Urinary bladder (tissue), 4 donors: ENCODE results near the gene SLC25A20. TPM values are rescaled to one million over a fixed set of nuclear protein-coding genes. Genes with fewer than 3 reads are reported as not detected.

Source experiments
- DNase-seq: peaks from one replicate; pipeline ENCODE4 v3.0.0-alpha.2; 2015; ENCODE audit errors: extremely low spot score
- H3K27ac ChIP-seq: one replicate; pipeline ENCODE4 v1.5.1; 2013; ENCODE audit warnings: low read depth, mild to moderate bottlenecking, moderate library complexity
- H3K36me3 ChIP-seq: one replicate; pipeline ENCODE4 v1.6.1; 2013; ENCODE audit warnings: mild to moderate bottlenecking, moderate library complexity; ENCODE audit not compliant: insufficient read depth
- H3K4me1 ChIP-seq: one replicate; pipeline ENCODE4 v1.6.1; 2013; ENCODE audit warnings: mild to moderate bottlenecking, moderate library complexity; ENCODE audit not compliant: insufficient read depth
- H3K4me3 ChIP-seq: one replicate; pipeline ENCODE4 v1.5.1; 2013; ENCODE audit warnings: low read depth, low read length
- WGBS: extraction: QIAGEN DNeasy Blood & Tissue Kit; methylation state at CpG from one replicate; pipeline ENCODE4 v1.1.7; 2013; 5-methylcytosine and 5-hydroxymethylcytosine counted together
- polyA plus RNA-seq: library from polyadenylated mRNA; stranded (reverse); fragments of 200-250 nt; gene quantifications from one replicate; pipeline ENCODE4 v1.2.3, GENCODE V29; 2013
- total RNA-seq: library from RNA; depleted of rRNA; stranded (reverse); fragments of >200 nt; gene quantifications from one replicate; pipeline ENCODE4 v1.2.3, GENCODE V29; 2014
- donor health status: healthy with polysubstance abuse.
- donor health status: healthy.

The SLC25A20 gene
- total and polyA plus RNA-seq, 2 donors, result 11.0 to 14.1 TPM

DNA sequence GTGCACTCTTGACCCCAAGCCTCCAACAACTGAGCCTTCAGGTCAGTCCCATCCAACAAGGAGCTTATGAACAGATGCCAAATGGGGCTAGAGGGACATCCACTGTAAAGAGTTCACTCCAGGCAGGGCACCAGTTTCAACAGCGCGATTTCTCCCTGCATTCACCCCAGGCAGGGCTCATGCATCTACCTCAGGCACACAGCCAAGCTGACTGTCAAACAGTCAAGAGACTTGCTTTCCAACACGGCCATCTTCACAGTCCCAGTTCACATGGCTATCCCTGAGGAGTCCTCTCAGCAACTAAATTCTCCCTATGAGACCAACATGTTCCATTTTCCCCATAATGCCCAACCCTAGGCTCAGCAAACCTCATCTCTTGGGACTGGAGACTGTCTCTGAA, 17.7 kb downstream of the SLC25A20 start:
- WGBS, result 86% methylated on average over 3 of the region's 3 CpGs
- no peak for DNase-seq
- no peaks in the 10 kb centered on the region for H3K36me3 ChIP-seq
- H3K27ac ChIP-seq, result no peak overlapping the region
- H3K4me3 ChIP-seq, result no peak overlapping the region
- no peaks in the 10 kb centered on the region for H3K4me1 ChIP-seq

DNA sequence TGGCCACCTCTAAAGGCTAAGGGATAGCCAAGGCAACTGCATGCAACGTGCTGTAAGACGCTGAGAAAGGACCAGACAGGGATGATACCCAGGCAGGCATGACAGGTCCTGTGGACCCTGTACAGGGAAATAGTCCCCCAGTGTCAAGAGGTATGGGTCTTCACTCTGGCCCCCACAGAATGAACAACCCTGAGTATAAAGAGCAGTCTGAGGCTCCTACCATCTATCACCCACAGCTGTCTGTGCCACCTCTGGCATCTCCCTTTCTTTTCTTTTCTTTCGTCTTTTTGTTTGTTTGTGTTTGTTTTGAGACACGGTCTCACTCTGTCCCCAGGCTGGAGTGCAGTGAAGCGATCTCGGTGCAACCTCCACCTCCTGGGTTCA, 18.7 kb downstream of the SLC25A20 start:
- WGBS, result 91% methylated on average over 6 of the region's 6 CpGs
- Histone ChIP-seq H3K27ac (no peak overlapping the region), H3K4me1 (no peaks in the 10 kb centered on the region), H3K36me3 (no peaks in the 10 kb centered on the region), H3K4me3 (no peak overlapping the region)
- DNase-seq, result no peak

- no peak overlapping the region for H3K27ac ChIP-seq
- no peak overlapping the region for H3K4me3 ChIP-seq
- WGBS, result 84% methylated on average over 6 of the region's 6 CpGs
- no peak for DNase-seq
- no peaks in the 10 kb centered on the region for H3K4me1 ChIP-seq
- no peaks in the 10 kb centered on the region for H3K36me3 ChIP-seq
Measured at GRCh38 chr3:48879307-48879993, 19.2 kb downstream of the SLC25A20 start.

DNA sequence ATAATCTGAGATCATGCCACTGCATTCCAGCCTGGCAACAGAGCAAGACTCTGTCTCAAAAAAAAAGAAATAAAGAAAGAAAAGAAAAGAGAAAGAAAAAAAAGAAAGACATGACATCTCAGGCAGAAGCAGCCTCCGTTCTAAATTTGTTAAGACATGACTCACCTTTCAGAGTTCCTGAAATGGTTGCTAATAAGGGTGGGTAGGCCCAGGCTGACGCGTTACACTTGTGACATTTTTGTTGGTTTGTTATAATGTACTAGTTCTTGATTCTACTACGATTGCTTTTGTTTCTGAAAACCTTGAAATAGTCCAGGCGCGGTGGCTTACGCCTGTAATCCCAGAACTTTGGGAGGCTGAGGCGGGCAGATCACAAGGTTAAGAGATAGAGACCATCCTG, 21.0 kb downstream of the SLC25A20 start:
- no peaks in the 10 kb centered on the region for H3K36me3 ChIP-seq
- H3K4me1 ChIP-seq, result no peaks in the 10 kb centered on the region
- H3K27ac ChIP-seq, result no peak overlapping the region
- no peak overlapping the region for H3K4me3 ChIP-seq
- WGBS, result 86% methylated on average over 8 of the region's 8 CpGs
- DNase-seq, result no peak

DNA sequence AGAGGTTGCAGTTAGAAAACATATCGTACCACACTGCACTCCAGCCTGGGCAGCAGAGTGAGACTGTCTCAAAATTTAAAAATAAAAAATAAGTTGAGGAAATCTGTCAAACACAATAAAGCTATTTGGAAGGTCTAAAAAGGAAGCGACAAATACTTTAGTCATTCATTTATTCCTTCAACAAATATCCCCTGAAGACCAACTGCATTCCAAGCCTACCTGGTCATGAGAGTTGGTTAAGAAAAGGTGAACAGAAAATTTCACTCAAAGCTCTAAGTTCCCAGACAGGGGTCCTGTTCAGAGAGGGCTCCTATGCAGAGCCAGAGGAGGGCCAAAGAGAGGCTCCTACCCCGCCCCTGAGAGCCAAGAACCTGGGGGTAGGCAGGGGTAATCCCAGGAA, 35.6 kb downstream of the SLC25A20 start:
- no peak overlapping the region for H3K27ac ChIP-seq
- H3K4me3 ChIP-seq, result no peak overlapping the region
- 94% methylated on average over 3 of the region's 3 CpGs for WGBS
- no peak for DNase-seq
- no peaks in the 10 kb centered on the region for H3K4me1 ChIP-seq
- no peaks in the 10 kb centered on the region for H3K36me3 ChIP-seq

GRCh38 chr3:48859206-48859605, 39.5 kb downstream of the SLC25A20 start:
- Histone ChIP-seq H3K36me3 (no peaks in the 10 kb centered on the region), H3K27ac (no peak overlapping the region), H3K4me1 (no peaks in the 10 kb centered on the region), H3K4me3 (no peak overlapping the region)
- 84% methylated on average over 2 of the region's 2 CpGs for WGBS
- DNase-seq, result no peak

GRCh38 chr3:48858709-48859108, 40.0 kb downstream of the SLC25A20 start:
- WGBS, result 79% methylated on average over 2 of the region's 2 CpGs
- H3K27ac ChIP-seq, result no peak overlapping the region
- DNase-seq, result no peak
- H3K4me3 ChIP-seq, result no peak overlapping the region
- no peaks in the 10 kb centered on the region for H3K4me1 ChIP-seq
- no peaks in the 10 kb centered on the region for H3K36me3 ChIP-seq

DNA sequence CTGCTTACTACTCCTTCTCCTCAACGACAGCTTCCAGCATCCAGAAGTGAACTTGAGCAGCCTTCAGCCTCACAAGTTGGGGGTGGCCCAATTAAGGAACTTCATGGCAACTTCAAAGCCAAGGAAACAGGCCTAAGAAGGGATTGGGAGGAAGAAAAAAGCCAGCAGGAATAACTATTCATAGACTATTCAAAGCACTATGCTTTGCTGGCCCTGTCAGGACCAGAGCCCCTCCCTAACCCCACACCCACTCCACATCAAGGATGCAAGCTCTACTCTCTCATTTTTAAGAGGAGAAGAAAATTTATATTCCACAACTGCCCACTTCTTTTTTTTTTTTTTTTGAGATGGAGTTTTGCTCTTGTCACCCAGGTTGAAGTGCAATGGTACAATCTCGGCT, 41.0 kb downstream of the SLC25A20 start:
- Histone ChIP-seq H3K27ac (no peak overlapping the region), H3K4me3 (no peak overlapping the region), H3K36me3 (no peaks in the 10 kb centered on the region), H3K4me1 (no peaks in the 10 kb centered on the region)
- DNase-seq, result no peak
- 61% methylated on average over 2 of the region's 2 CpGs for WGBS

- Histone ChIP-seq H3K27ac (no peak overlapping the region), H3K4me3 (no peak overlapping the region), H3K4me1 (no peaks in the 10 kb centered on the region), H3K36me3 (no peaks in the 10 kb centered on the region)
- 58% methylated on average over 4 of the region's 4 CpGs for WGBS
- no peak for DNase-seq
Measured at GRCh38 chr3:48856469-48856868, 42.2 kb downstream of the SLC25A20 start.

- Histone ChIP-seq H3K27ac (no peak overlapping the region), H3K4me1 (no peaks in the 10 kb centered on the region), H3K36me3 (no peaks in the 10 kb centered on the region), H3K4me3 (no peak overlapping the region)
- 78% methylated on average over 9 of the region's 9 CpGs for WGBS
- no peak for DNase-seq
Measured at GRCh38 chr3:48855681-48856447, 42.8 kb downstream of the SLC25A20 start.

- no peak for DNase-seq
- no peak overlapping the region for H3K4me3 ChIP-seq
- WGBS, result 90% methylated on average over 5 of the region's 5 CpGs
- H3K36me3 ChIP-seq, result no peaks in the 10 kb centered on the region
- no peak overlapping the region for H3K27ac ChIP-seq
- H3K4me1 ChIP-seq, result no peaks in the 10 kb centered on the region
Measured at GRCh38 chr3:48852151-48852550, 46.5 kb downstream of the SLC25A20 start.

DNA sequence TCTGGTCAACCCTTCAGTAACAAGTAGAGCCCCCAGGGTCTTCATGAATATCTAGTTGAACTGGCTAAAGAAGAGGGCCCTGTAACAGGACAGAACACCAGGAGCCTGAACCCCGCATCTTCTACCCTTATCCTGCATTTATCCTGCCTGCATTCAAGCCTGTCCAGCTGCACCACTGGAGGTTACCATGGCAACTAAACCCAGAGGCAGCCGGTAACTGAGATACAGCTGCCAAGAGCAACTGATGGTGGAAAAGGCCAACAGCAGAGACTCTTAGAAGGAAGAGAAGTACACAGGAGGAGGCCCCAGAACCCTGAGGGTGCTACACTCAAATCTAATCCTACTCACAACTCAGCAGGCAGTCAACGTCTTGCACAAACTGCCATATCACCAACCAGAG, 47.3 kb downstream of the SLC25A20 start:
- 45% methylated on average over 3 of the region's 3 CpGs for whole genome bisulfite sequencing
- DNase-seq, result no peak
- H3K4me3 ChIP-seq, result no peak overlapping the region
- H3K4me1 ChIP-seq, result no peaks in the 10 kb centered on the region
- H3K27ac ChIP-seq, result no peak overlapping the region
- H3K36me3 ChIP-seq, result no peaks in the 10 kb centered on the region

DNA sequence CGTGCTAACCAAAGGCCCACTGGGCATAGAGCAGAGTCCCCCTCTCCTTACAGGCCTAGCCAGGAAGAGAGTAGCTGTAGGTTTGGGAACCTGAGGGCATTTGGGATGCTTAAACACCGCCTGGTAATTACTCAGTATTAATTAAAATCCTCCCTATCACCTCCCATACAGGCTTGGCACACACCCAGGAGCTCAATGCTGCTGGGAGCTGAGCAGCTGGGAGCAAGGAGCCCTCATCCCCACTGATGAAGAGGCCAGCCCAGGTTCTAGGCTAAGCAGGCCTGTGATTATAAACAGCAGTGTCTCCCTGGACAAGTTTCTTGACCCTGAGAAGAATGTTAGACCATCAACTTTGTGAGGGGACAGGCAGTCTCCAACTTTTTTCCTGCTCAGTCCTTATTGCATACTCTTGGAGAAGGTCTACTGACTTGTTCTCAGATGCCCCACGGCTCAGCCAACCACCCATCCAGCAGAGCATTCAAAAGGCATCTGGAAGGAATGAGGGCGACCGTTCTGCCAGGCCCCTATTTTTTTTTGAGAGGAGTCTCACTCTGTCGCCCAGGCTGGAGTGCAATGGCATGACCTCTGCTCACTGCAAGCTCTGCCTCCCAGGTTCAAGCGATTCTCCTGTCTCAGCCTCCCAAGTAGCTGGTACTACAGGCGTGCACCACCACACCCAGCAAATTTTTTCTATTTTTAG, 49.7 kb downstream of the SLC25A20 start:
- no peak overlapping the region for H3K27ac ChIP-seq
- no peak for DNase-seq
- H3K4me1 ChIP-seq, result no peaks in the 10 kb centered on the region
- no peaks in the 10 kb centered on the region for H3K36me3 ChIP-seq
- H3K4me3 ChIP-seq, result no peak overlapping the region
- 95% methylated on average over 8 of the region's 8 CpGs for WGBS
